Stimulated activated CD4-positive, alpha-beta T cell treated with anti-CD3 and anti-CD28 coated beads, Interleukin-12 subunit alpha, Interleukin-12 subunit beta, amount 100 ng/mL, for 48 hours (primary cell): ENCODE results near the gene GRIN1.

ENCODE experiments used
- DNase-seq, 3 donors: peaks; one replicate each; pipeline ENCODE4 v3.0.0-alpha.2; 2020; ENCODE audit warnings: low read depth in 2 of 3, low spot score in 1 of 3

GRIN1 gene

DNA sequence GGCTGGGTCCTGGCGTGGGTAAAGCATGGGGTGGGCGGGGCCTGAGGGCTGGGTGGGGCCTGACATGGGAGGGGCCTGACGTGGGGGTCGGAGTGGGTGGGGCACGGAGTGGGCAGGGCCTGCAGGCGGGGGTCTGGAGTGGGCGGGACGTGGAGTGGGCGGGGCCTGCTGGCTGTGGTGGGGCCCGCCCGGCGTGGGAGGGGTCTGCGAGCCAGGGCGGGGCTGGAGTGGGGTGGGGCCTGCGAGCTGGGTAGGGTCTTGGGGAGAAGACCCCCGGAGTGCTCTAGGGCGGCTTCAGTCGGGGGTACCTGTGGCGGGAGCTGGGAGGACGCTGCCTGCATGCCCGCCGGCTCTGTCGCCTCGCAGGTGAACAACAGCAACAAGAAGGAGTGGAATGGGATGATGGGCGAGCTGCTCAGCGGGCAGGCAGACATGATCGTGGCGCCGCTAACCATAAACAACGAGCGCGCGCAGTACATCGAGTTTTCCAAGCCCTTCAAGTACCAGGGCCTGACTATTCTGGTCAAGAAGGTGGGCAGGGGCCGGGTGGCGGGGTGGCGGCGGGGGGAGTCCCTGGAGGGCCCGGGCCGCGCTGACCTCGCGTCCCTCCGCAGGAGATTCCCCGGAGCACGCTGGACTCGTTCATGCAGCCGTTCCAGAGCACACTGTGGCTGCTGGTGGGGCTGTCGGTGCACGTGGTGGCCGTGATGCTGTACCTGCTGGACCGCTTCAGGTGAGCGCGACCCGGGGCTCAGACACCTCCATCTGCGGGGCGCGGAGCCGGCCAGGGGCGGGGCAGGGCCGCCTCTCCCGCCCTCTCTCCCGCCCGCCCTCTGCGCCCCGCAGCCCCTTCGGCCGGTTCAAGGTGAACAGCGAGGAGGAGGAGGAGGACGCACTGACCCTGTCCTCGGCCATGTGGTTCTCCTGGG is 22.9 kb downstream of the GRIN1 start:
- DNase-seq: no peak

DNA sequence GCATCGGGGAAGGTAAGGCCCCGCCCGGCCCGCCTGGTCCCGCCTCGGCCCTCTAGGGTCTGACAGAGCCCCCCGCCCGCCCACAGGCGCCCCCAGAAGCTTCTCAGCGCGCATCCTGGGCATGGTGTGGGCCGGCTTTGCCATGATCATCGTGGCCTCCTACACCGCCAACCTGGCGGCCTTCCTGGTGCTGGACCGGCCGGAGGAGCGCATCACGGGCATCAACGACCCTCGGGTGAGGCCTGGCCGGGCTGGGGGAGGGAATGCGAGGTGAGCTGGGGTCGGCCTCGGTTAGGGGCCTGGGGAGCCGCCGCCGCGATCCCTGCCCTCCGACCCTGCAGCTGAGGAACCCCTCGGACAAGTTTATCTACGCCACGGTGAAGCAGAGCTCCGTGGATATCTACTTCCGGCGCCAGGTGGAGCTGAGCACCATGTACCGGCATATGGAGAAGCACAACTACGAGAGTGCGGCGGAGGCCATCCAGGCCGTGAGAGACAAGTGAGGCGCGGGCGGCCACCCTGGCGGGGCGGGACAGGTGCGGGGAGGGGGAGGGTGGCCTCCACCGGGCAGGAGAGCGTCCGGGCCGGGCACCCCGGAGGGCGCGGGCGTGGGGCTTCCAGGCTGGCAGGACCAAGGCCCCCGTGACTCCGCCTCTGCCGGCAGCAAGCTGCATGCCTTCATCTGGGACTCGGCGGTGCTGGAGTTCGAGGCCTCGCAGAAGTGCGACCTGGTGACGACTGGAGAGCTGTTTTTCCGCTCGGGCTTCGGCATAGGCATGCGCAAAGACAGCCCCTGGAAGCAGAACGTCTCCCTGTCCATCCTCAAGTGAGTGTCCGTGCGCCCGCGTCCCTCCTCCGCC is 23.8 kb downstream of the GRIN1 start:
- no peak for DNase-seq

DNA sequence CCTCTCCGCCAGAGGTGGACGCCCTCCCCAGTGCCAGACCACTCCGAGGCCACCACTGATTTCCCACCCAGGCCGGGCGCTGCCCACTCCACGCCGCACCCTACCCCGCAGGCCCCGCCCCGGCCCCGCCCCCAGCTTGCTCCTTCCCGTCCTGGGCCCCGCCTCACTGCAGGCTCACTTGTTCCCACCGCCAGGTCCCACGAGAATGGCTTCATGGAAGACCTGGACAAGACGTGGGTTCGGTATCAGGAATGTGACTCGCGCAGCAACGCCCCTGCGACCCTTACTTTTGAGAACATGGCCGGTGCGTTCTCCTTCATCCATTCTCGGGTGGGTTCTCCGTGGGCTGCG is 24.4 kb downstream of the GRIN1 start:
- no peak for DNase-seq

DNA sequence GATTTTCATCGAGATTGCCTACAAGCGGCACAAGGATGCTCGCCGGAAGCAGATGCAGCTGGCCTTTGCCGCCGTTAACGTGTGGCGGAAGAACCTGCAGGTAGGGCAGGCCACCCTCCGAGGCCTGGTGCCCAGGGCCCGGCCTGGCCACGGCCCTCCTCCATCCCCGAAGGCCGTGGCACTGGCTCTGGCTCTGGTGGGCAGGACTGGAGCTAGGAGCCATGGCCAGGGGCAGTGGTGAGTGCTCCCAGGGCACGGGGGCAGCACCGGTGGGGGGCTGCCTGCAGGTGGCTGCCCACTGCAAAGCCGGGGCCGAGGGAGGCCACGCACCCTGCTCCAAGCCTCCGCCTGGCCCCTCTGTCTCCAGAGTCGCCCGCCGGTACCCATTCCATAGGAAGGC is 24.9 kb downstream of the GRIN1 start:
- DNase-seq: no peak

DNA sequence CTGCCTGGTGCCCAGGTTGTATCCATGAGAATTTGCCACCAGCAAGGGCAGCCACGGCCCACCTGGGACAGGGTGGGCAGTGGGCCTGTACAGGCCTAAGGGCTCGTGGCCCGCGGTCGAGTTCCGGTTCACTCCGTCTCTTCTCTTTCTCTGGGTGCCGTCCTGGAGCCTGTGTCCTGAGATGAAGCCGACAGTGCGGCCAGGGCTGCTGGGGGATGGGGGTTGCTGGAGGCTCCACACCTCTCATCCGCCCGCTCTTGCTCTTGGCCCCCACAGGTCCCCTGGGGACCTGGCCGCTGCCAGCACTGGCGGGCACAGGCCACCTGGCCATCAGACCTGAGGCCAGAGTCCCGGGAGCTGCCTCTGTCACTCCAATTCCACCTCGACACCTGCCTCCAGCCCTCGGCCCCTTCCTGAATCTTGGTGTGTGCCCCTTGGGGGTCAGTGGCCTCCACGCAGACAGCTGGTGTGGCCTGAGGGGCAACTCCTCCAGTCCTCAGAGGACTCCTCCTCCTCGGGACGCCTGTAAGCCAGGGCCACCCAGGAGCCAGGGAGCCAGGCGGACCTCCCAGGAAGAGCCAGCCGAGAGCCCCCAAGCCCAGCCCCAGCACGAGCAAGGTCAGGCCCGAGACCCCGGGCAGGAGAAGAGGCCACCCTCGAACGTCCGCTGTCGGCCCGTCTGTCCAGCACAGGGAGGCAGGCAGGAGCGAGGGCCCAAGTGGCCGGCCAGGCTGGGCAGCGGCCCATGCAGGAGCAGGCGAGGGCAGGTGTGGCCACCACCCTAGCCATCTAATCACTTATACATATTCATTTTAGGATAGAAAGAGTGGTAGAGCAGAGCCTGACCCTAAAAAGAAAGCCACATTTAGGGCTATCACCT is 25.7 kb downstream of the GRIN1 start:
- no peak for DNase-seq

DNA sequence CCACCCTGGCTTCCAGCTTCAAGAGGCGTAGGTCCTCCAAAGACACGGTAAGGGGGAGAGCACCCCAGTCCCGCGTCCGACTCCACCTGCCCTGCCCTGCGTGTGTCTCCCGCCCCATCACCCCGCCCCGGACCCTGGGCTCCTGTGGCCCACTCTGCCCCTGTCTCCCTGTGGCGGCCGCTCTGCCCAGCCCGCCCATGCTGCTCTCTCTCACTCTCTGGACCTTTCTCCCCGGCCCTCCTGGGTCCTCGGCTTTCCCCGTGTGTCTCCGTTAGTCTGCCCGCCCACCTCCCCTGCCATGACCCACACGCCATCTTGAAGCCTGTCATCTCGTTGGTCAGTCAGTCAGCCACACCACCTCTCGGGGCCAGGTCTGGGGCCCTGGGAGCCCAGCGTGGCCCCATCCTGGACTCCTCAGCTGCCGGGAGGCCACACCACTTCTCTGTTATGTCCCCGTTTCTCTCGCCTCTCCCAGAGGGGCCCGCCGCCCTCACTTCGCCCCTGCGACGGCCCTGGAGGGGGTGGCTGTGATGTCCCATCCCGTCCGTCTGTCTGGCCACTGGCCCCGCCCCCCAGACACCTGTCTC is 26.4 kb downstream of the GRIN1 start:
- DNase-seq: no peak

DNA sequence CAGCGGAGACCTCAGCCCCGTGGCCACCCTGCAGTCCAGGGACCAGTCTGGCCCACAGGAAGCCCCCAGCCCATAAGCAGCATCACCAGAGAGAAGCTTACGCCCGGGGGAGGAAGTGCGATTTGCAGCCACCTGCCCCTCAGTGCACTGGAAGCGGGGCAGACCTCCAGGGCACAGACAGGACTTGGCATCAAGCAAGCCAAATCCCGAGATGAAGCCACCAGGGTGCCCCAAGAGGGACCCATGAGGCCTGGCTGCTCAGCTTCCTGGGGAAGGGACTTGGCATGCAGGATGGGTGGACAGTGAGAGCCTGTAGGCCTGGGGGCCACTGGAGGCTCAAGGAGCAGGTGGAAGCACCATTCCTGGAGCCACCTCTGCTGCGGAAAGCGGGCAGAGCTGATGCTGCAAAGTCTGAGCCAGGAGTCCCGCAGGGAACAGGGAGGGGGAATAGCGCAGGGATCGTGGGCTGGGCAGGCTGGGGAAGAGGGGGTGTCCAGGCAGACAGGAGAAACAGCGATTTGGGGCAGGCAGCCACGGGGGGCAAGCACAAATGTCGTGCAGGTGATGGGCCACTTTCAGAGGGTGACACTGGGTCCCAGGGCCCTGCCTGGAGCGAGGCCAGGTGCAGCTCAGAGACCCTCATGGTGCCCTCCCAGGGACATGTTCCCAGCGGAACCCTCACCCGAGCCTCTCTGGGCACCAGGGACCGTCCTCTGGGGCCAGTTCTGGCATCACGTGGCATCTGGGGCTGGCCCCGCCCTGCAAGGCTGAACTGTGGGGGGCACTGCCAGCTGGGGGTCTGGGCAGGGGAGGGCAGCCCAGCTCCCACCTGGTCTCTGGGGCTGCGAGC is 27.7 kb downstream of the GRIN1 start:
- no peak for DNase-seq

DNA sequence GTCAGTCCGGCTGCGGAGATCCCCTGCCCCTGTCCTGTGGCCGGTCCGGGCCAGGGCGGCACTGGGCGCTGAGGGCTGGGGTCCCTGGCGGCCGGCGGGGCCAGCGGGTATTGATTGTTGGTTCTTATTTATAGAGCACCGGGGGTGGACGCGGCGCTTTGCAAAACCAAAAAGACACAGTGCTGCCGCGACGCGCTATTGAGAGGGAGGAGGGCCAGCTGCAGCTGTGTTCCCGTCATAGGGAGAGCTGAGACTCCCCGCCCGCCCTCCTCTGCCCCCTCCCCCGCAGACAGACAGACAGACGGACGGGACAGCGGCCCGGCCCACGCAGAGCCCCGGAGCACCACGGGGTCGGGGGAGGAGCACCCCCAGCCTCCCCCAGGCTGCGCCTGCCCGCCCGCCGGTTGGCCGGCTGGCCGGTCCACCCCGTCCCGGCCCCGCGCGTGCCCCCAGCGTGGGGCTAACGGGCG is 28.4 kb downstream of the GRIN1 start:
- DNase-seq: no peak

DNA sequence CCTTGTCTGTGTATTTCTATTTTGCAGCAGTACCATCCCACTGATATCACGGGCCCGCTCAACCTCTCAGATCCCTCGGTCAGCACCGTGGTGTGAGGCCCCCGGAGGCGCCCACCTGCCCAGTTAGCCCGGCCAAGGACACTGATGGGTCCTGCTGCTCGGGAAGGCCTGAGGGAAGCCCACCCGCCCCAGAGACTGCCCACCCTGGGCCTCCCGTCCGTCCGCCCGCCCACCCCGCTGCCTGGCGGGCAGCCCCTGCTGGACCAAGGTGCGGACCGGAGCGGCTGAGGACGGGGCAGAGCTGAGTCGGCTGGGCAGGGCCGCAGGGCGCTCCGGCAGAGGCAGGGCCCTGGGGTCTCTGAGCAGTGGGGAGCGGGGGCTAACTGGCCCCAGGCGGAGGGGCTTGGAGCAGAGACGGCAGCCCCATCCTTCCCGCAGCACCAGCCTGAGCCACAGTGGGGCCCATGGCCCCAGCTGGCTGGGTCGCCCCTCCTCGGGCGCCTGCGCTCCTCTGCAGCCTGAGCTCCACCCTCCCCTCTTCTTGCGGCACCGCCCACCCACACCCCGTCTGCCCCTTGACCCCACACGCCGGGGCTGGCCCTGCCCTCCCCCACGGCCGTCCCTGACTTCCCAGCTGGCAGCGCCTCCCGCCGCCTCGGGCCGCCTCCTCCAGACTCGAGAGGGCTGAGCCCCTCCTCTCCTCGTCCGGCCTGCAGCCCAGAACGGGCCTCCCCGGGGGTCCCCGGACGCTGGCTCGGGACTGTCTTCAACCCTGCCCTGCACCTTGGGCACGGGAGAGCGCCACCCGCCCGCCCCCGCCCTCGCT is 29.0 kb downstream of the GRIN1 start:
- DNase-seq: no peak

DNA sequence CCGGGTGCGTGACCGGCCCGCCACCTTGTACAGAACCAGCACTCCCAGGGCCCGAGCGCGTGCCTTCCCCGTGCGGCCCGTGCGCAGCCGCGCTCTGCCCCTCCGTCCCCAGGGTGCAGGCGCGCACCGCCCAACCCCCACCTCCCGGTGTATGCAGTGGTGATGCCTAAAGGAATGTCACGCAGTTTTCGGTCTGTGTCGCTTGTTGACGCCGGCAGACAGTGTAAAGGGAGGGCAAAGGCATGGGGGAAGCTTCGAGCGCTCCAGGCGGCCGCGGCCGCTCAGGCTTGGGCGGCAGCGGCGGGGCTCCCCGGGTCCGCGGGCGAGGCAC is 29.6 kb downstream of the GRIN1 start:
- no peak for DNase-seq

DNA sequence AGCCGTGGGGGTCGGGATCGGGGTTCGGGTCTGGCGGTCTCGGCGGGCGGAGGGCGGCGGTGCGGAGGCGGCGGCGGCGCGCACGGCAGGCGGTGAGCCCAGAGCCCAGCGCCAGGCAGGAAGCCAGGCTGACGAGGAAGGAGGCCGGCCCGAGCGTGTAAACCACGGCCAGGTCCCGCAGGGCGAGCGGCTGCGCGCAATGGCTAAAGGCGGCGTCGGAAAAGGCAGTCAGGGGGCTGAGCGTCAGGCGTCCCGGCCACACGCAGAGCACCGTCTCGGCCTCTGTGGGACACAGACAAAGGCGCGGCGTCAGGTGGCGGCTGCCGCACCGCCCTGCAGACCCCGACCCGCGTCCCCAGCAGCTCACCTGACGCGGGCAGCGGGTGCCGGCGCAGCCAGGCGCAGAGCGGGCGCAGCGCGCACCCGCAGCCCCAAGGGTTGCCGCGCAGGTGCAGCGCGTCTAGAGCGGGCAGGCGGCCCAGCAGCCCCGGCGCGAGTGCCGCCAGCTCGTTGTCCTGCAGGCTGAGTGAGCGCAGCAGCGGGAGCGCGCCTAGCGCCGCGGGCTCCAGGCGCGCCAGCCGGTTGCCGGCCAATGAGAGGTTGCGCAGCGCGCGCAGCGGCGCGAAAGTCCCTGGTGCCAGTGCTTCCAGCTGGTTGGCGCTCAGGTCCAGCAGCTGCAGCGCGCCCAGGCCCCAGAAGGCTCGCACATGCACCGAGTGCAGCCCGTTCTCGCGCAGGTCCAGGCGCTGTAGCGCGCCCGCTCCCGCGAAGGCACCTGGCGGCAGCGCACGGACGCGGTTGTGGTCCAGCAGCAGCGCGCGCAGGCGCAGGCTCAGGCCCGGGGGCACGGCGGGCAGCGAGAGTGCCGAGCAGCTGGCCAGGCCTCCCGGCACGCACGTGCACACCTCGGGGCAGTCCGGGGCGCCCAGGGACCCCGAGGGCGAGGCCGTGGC is 30.2 kb downstream of the GRIN1 start:
- no peak for DNase-seq

DNA sequence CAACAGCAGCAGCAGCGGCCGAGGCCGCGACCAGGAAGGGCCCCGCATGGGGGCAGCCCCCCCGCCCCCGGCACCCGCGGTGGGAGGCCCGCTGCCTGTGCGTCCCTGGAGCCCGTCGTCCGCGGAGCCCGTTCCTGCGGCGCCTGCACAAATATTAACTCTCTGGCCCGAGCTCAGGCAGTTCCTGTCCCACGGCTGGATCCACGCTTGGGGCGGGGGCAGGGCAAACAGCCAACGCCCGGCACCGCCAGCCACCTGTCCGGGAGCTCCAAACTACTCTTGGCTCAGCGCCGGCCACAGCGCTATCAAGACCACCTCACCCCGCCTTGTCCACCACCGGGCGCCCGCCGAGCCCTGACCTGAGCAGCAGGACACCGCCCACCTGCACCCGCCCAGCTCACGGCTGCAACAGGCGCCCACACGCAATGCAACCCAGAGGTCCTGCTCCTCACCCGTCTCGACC is 31.0 kb downstream of the GRIN1 start, which contains the start of gene LRRC26:
LRRC26 (minus strand) TSS at position 156 of the 463 bp plus-strand sequence; CDS start at position 48, 108 bp downstream.
- no peak for DNase-seq

DNA sequence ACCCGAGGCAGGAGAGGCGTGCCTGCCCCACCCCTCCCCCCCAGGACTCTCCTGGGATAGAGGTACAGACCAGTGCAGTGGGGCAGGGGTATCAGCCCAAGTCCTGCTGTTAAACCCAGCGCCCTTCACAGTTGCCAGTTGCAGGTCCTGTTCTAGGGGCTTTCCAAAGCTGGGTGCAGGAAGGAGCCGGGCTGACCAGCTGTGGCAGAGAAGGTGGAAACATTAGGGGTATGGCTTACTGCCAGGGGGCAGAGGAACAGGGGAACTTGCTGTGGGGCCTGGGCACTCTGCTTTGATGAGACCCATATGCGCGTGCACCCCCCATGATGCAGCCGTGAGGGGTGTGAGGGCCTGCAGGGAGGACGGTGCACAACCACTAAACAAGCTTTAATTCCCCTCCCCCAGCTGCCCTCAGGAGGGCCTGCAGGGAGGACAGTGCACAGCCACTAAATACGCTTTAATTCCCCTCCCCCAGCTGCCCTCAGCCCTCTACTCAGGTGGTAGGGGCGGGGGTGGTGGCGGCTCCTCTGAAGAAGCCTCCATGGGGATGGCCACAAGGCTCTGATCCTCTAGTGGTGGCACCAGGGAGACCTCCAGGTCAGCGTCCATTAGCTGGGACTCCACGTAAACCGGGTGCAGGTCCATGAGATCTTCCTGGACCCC is 31.7 kb downstream of the GRIN1 start:
- no peak for DNase-seq

DNA sequence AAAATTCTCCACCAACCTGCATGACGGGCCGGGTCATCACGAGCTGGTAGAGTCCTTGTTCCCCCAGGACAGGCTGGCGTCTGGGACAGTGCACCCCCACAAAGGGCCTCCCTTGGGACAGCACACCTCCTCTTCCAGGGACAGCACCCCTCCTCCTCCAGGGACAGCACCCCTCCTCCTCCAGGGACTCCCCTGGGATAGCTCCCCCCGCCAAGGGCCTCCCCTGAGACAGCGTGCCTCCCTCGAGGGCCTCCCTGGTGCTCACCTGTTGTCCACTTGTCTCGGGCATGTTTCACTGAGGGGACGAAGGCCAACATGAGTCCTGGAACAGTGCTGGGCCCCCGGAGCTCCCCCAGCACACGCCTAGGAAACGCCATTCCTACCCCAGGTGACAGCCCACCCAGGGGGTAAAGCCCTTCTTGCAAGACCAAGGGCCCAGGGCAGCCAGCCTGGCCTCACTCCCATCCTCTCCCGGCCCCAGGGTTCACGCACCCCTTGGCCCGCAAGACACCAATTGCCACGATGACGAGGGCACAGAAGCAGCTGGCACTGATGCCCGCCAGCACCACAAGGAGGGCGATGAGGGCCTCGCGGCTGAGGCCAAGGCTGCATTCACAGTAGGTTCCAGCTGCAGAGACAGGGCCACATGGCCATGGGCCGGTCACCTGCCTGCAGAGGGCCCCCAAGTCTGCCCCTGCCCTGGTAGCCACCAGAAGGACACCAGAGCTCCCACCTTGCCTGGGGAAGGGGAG is 32.4 kb downstream of the GRIN1 start:
- no peak for DNase-seq

DNA sequence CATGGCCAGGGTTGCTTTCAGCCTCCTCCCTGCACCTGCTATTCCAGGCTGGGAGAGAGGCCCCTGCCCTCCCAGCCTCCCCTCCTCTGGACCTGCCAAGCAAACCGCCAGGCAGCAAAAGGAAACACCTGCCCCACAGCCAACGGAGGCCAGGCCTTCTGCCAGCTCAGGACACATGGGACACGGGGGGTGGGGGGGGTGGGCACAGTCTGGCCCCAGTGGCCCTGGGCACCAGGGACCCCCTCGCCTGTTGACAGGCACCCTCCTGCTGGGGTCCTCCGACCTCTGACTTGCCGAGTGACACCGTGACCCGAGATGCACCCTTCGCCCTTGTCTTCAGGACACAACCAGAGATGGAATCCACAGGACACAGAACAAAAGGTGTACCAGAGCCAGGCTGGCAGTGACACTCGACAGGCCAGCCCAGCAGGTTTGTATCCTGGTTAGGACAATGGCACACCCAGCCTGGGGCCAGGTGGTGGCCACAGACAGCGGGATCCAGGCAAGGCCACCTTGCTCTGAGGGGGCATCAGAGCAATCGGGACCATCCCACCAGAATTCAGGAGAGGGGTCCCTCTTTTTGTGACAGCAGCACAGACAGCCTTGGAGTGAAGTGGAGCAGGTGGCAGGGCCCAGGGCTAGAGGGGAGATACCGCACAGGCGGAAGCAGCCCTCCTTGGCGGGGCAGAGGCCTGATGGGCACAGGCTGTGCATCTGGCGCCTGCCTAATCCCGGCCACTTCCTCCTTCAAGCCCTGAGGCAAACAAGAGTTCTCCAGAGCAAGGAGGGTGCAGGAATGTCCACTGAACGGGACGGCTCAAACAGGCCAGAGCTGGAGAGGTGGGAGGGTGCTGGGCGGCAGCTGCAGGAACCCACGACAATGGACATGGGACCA is 34.2 kb downstream of the GRIN1 start:
- DNase-seq: no peak
